HEK293 (cell line): ENCODE measurements around the gene CPNE8.

Source experiments
- AEBP2 ChIP-seq: fragments of 450-650 bp; formaldehyde crosslinking; IDR thresholded peaks from 2 replicates; pipeline ENCODE4 v1.5.1; 2016; ENCODE audit warnings: missing biosample characterization, missing genetic modification characterization, borderline replicate concordance
- CTCF ChIP-seq: fragments of 450-650 bp; formaldehyde crosslinking; IDR thresholded peaks from 2 replicates; pipeline ENCODE4 v1.5.1; 2016; ENCODE audit warnings: missing biosample characterization, missing genetic modification characterization
- GLI2 ChIP-seq: fragments of 450-650 bp; formaldehyde crosslinking; IDR thresholded peaks from 2 replicates; pipeline ENCODE4; 2017; ENCODE audit warnings: missing biosample characterization, missing genetic modification characterization, low read depth, borderline replicate concordance
- GLIS2 ChIP-seq: fragments of 450-650 bp; formaldehyde crosslinking; IDR thresholded peaks from 2 replicates; pipeline ENCODE4 v1.5.1; 2016; ENCODE audit warnings: missing biosample characterization, missing genetic modification characterization
- KLF9 ChIP-seq: fragments of 450-650 bp; formaldehyde crosslinking; IDR thresholded peaks from 2 replicates; pipeline ENCODE4 v1.5.1; 2016; ENCODE audit warnings: missing biosample characterization, missing genetic modification characterization, low read depth
- PRDM4 ChIP-seq: fragments of 450-650 bp; formaldehyde crosslinking; IDR thresholded peaks from 2 replicates; pipeline ENCODE4 v1.5.1; 2017; ENCODE audit warnings: missing biosample characterization, missing genetic modification characterization
- REPIN1 ChIP-seq: fragments of 450-650 bp; formaldehyde crosslinking; IDR thresholded peaks from 2 replicates; pipeline ENCODE4 v1.5.1; 2017; ENCODE audit warnings: missing biosample characterization, missing genetic modification characterization, low read depth
- SALL2 ChIP-seq: fragments of 450-650 bp; formaldehyde crosslinking; IDR thresholded peaks from 2 replicates; pipeline ENCODE4 v1.5.0; 2017; ENCODE audit warnings: missing biosample characterization, mild to moderate bottlenecking, missing genetic modification characterization, borderline replicate concordance
- SP2 ChIP-seq: fragments of 450-650 bp; formaldehyde crosslinking; IDR thresholded peaks from 2 replicates; pipeline ENCODE4 v1.5.1; 2016; ENCODE audit warnings: missing biosample characterization, missing genetic modification characterization
- TRIM28 ChIP-seq: IDR thresholded peaks from 2 replicates; pipeline ENCODE4 v1.6.1; 2011; ENCODE audit warnings: low read length, control low read depth, borderline replicate concordance
- YY2 ChIP-seq: fragments of 450-650 bp; formaldehyde crosslinking; IDR thresholded peaks from 2 replicates; pipeline ENCODE4 v1.5.1; 2016; ENCODE audit warnings: missing biosample characterization, missing genetic modification characterization
- ZBTB26 ChIP-seq: fragments of 450-650 bp; formaldehyde crosslinking; optimal IDR thresholded peaks from 2 replicates; pipeline ENCODE3; 2016; ENCODE audit warnings: missing biosample characterization, mild to moderate bottlenecking, missing genetic modification characterization
- ZBTB48 ChIP-seq: fragments of 450-650 bp; formaldehyde crosslinking; IDR thresholded peaks from 2 replicates; pipeline ENCODE4 v1.5.1; 2016; ENCODE audit warnings: missing biosample characterization, missing genetic modification characterization
- ZFP37 ChIP-seq: fragments of 450-650 bp; formaldehyde crosslinking; IDR thresholded peaks from 2 replicates; pipeline ENCODE4 v1.5.1; 2016; ENCODE audit warnings: missing biosample characterization, missing genetic modification characterization
- ZNF132 ChIP-seq: fragments of 450-650 bp; formaldehyde crosslinking; IDR thresholded peaks from 2 replicates; pipeline ENCODE4 v1.5.1; 2017; ENCODE audit warnings: missing biosample characterization, missing genetic modification characterization, borderline replicate concordance
- ZNF202 ChIP-seq: fragments of 450-650 bp; formaldehyde crosslinking; IDR thresholded peaks from 2 replicates; pipeline ENCODE4 v1.5.1; 2016; ENCODE audit warnings: missing biosample characterization, missing genetic modification characterization, borderline replicate concordance
- ZNF239 ChIP-seq: fragments of 450-650 bp; formaldehyde crosslinking; IDR thresholded peaks from 2 replicates; pipeline ENCODE4 v1.5.1; 2016; ENCODE audit warnings: missing biosample characterization, missing genetic modification characterization
- ZNF488 ChIP-seq: fragments of 450-650 bp; formaldehyde crosslinking; IDR thresholded peaks from 2 replicates; pipeline ENCODE4 v1.5.1; 2016; ENCODE audit warnings: missing biosample characterization, missing genetic modification characterization
- ZNF513 ChIP-seq: fragments of 450-650 bp; IDR thresholded peaks from 2 replicates; pipeline ENCODE4 v1.5.1; 2018; ENCODE audit warnings: missing biosample characterization, missing genetic modification characterization
- ZNF610 ChIP-seq: fragments of 450-650 bp; formaldehyde crosslinking; IDR thresholded peaks from 2 replicates; pipeline ENCODE4 v1.5.1; 2016; ENCODE audit warnings: missing biosample characterization, missing genetic modification characterization, borderline replicate concordance
- ZNF623 ChIP-seq: fragments of 450-650 bp; formaldehyde crosslinking; IDR thresholded peaks from 2 replicates; pipeline ENCODE4 v1.5.1; 2016; ENCODE audit warnings: missing biosample characterization, missing genetic modification characterization
- ZNF624 ChIP-seq: fragments of 450-650 bp; formaldehyde crosslinking; IDR thresholded peaks from 2 replicates; pipeline ENCODE4 v1.5.1; 2017; ENCODE audit warnings: missing biosample characterization, missing genetic modification characterization
- ZNF785 ChIP-seq: fragments of 450-650 bp; formaldehyde crosslinking; IDR thresholded peaks from 2 replicates; pipeline ENCODE4 v1.5.1; 2016; ENCODE audit warnings: missing biosample characterization, missing genetic modification characterization
- ZNF837 ChIP-seq: fragments of 450-650 bp; formaldehyde crosslinking; IDR thresholded peaks from 2 replicates; pipeline ENCODE4 v1.5.1; 2016; ENCODE audit warnings: missing biosample characterization, missing genetic modification characterization
- ZSCAN18 ChIP-seq: fragments of 450-650 bp; formaldehyde crosslinking; IDR thresholded peaks from 2 replicates; pipeline ENCODE4 v1.5.1; 2016; ENCODE audit warnings: missing biosample characterization, missing genetic modification characterization
- ZSCAN5A ChIP-seq: fragments of 450-650 bp; formaldehyde crosslinking; IDR thresholded peaks from 2 replicates; pipeline ENCODE4 v1.5.1; 2016; ENCODE audit warnings: missing biosample characterization, missing genetic modification characterization

The CPNE8 gene

GRCh38 chr12:38905480-38906351, at the start of gene CPNE8 (continued):
- TF ChIP-seq CTCF (tag by site-specific recombination): peak; percentile 55; the same call in 1 of the 2 replicates
- TF ChIP-seq GLIS2 (tag by site-specific recombination): peak; percentile 86
- no peak for TF ChIP-seq ZNF624 (tag by site-specific recombination)
- no peak for TF ChIP-seq ZNF239 (tag by site-specific recombination)
- TF ChIP-seq KLF9 (tag by site-specific recombination): peak; percentile 68
- TF ChIP-seq PRDM4 (tag by site-specific recombination): peak; percentile 63; the same call in 1 of the 2 replicates
- no peak for TF ChIP-seq ZNF513 (tag by site-specific recombination)
- TF ChIP-seq ZNF837 (tag by site-specific recombination): no peak
- no peak for TF ChIP-seq ZNF132 (tag by site-specific recombination)
- TF ChIP-seq ZSCAN5A (tag by site-specific recombination): peak; percentile 24; the same call in 1 of the 2 replicates
- peak; percentile 90 for TF ChIP-seq SP2 (tag by site-specific recombination)
- no peak for TF ChIP-seq ZNF623 (tag by site-specific recombination)
- TF ChIP-seq YY2 (tag by site-specific recombination): no peak; the same call in 1 of the 2 replicates
- no peak for TF ChIP-seq TRIM28
- no peak for TF ChIP-seq ZNF488
- TF ChIP-seq ZSCAN18: no peak
- peak; percentile 65 for TF ChIP-seq ZFP37 (tag by site-specific recombination)
- no peak for TF ChIP-seq GLI2
- no peak for TF ChIP-seq REPIN1 (tag by site-specific recombination)
- TF ChIP-seq SALL2 (tag by site-specific recombination): no peak
- no peak; the same call in 1 of the 2 replicates for TF ChIP-seq ZBTB48
- peak; percentile 54; the same call in 1 of the 2 replicates for TF ChIP-seq ZNF785
- no peak for TF ChIP-seq AEBP2 (tag by site-specific recombination)
- no peak for TF ChIP-seq ZNF202 (tag by site-specific recombination)
- peak; percentile 90 for TF ChIP-seq ZBTB26 (tag by site-specific recombination)
- peak; percentile 14; the same call in 1 of the 2 replicates for TF ChIP-seq ZNF610 (tag by site-specific recombination)
